HUES48 (cell line): ENCODE results near the gene SELENOI.

Experiments
- H3K27ac ChIP-seq: one replicate; pipeline ENCODE4 v1.7.0; 2013; ENCODE audit warnings: low read depth, low read length, inconsistent platforms
- H3K27me3 ChIP-seq: 2 replicates; pipeline ENCODE4 v1.6.1; 2013; ENCODE audit warnings: mild to moderate bottlenecking, low read length; ENCODE audit not compliant: control insufficient read depth, insufficient read depth
- H3K36me3 ChIP-seq: 2 replicates; pipeline ENCODE4 v1.6.1; 2013; ENCODE audit warnings: low read length; ENCODE audit not compliant: control insufficient read depth, insufficient read depth
- H3K4me1 ChIP-seq: 2 replicates; pipeline ENCODE4 v1.6.1; 2013; ENCODE audit warnings: mild to moderate bottlenecking, low read length; ENCODE audit not compliant: control insufficient read depth, insufficient read depth
- H3K4me3 ChIP-seq: 2 replicates; pipeline ENCODE4 v1.5.1; 2013; ENCODE audit warnings: mild to moderate bottlenecking, low read depth, low read length
- H3K9ac ChIP-seq: 2 replicates; pipeline ENCODE4 v1.6.1; 2013; ENCODE audit warnings: mild to moderate bottlenecking, low read depth, low read length, moderate library complexity
- H3K9me3 ChIP-seq: 2 replicates; pipeline ENCODE4 v1.6.1; 2013; ENCODE audit warnings: low read length; ENCODE audit not compliant: control insufficient read depth, insufficient read depth

Gene SELENOI

DNA sequence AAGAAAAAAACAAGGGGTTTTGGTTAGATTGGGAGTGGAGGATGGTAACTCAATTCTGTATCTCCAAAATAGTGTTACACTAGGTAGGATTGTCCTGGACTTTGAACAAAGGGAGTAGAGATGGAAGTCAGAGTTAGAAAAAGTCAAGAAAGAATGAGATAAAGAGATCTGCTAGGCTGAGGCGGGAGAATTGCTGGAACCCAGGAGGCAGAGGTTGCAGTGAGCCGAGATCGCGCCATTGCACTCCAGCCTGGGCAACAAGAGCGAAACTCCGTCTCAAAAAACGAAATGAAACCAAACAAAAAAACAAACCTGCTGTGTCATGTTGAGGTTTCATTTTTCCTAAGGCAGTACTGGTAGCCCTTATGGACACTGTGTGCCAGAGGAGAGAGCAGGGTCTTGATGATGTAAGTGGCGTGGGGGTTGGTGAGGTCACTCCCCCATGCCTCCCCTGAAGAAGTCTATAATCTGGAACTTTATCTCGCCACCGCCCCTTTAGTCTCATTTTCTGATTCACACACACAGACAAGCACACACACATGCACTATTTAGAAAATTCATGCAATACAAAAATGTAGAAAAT, 66.2 kb downstream of the SELENOI start:
- no peaks in the 10 kb centered on the region for H3K27me3 ChIP-seq
- H3K4me3 ChIP-seq: no peak overlapping the region
- no peak overlapping the region for H3K9ac ChIP-seq
- no peaks in the 10 kb centered on the region for H3K9me3 ChIP-seq
- H3K36me3 ChIP-seq: no peaks in the 10 kb centered on the region
- H3K27ac ChIP-seq: no peak overlapping the region
- no peaks in the 10 kb centered on the region for H3K4me1 ChIP-seq

DNA sequence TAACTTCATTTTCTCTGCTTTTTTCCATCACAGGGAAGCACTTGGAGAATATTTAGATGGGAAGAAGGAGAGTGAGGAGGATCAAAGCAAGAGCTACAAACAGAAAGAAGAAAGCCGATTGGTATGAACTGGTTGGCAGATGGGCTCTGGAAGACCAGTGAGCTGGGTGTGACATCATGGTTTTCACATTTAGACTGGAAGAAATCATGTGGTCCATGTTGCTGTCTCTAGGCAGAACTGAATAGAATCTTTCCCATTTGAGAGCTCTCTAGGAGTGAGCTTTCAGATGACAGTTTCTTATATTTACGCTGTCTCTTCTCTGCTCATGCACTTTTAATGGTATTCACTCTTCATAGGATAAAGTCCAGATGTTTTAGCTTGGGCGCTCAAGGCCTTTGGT, 68.4 kb downstream of the SELENOI start:
- H3K4me1 ChIP-seq: no peaks in the 10 kb centered on the region
- no peaks in the 10 kb centered on the region for H3K9me3 ChIP-seq
- H3K9ac ChIP-seq: no peak overlapping the region
- no peak overlapping the region for H3K4me3 ChIP-seq
- H3K27ac ChIP-seq: no peak overlapping the region
- no peaks in the 10 kb centered on the region for H3K27me3 ChIP-seq
- H3K36me3 ChIP-seq: no peaks in the 10 kb centered on the region

DNA sequence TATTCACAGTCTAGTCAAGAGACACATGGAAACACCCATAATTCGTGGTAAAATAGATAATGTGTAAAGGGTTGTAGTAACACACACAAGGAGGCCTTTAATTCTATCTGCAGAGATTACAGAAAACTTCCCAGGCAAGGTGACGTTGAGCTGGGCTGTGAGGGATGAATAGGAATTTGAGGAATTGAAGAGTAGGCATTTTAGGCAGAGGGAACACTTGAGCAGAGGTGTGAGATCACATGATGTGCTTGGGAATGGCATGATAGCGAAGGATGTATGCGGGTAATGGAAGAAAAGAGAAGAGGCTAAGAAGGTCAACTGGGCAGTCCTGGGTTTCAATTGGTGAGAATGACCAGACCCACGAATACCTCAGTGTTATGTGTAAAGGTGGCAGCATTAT, 76.0 kb downstream of the SELENOI start:
- Histone ChIP-seq H3K27me3 (no peaks in the 10 kb centered on the region), H3K36me3 (no peaks in the 10 kb centered on the region), H3K4me1 (peaks cover 7% of the 10 kb centered on the region; the same call in 1 of the 2 replicates), H3K9ac (no peak overlapping the region), H3K9me3 (no peaks in the 10 kb centered on the region), H3K4me3 (no peak overlapping the region), H3K27ac (no peak overlapping the region)

DNA sequence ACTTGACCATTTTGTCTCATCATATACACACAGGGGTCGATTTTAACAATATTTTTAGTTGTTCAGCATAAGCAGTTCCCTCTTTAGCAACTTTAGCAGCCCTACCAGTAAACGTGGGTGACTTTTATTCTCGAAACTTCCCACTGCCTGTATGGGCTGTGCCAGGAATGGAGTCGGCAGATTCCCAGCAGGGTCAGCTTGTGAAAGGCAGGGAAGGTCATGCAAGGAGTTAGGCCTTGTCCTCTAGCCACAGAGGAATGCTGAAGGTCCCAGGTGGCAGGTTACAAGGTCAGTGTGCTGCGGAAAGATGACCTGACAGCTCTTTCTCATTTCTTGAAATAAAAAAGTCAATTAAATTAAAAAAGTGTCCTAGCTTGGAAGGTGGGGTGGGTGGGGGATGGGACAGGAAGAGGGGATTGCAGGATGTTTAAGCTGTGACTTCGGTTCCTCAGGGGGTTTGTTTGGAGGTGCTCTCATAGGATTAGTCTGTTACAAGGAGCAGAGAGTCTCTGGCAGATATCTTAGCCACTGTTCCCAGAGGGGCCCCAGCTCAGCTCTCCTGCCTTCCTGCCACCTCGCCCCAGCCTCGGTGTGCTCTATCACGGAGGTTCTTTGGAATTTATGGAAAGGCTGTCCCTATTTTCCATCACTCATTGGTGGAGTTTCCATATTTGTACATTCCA, 77.1 kb downstream of the SELENOI start:
- H3K36me3 ChIP-seq: no peaks in the 10 kb centered on the region
- H3K9ac ChIP-seq: no peak overlapping the region
- no peak overlapping the region for H3K4me3 ChIP-seq
- no peaks in the 10 kb centered on the region for H3K9me3 ChIP-seq
- H3K27me3 ChIP-seq: no peaks in the 10 kb centered on the region
- H3K4me1 ChIP-seq: peaks cover 7% of the 10 kb centered on the region; the same call in 1 of the 2 replicates
- H3K27ac ChIP-seq: peak overlapping the region; percentile 40

DNA sequence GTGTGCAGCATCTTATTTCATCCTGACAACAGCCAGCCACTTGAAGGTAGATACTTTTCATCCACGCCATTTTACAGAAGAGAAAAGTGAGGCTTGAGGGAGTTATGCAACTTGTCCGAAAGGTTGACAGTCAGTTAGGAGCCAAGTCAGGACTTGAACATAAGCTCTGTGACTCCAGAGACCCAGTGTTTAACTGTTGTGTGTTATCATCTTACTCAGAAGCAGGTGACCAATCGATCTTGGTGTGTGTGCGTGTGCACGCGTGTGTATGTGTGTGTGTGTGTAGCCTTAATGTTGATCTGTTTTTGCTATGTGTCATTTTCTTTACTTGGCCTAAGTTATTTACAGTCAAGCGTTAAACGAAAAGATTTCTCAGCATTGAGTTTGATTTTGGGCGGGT, 77.8 kb downstream of the SELENOI start:
- no peak overlapping the region for H3K27ac ChIP-seq
- H3K4me1 ChIP-seq: peaks cover 7% of the 10 kb centered on the region; the same call in 1 of the 2 replicates
- H3K36me3 ChIP-seq: no peaks in the 10 kb centered on the region
- H3K4me3 ChIP-seq: no peak overlapping the region
- no peak overlapping the region for H3K9ac ChIP-seq
- no peaks in the 10 kb centered on the region for H3K9me3 ChIP-seq
- no peaks in the 10 kb centered on the region for H3K27me3 ChIP-seq

DNA sequence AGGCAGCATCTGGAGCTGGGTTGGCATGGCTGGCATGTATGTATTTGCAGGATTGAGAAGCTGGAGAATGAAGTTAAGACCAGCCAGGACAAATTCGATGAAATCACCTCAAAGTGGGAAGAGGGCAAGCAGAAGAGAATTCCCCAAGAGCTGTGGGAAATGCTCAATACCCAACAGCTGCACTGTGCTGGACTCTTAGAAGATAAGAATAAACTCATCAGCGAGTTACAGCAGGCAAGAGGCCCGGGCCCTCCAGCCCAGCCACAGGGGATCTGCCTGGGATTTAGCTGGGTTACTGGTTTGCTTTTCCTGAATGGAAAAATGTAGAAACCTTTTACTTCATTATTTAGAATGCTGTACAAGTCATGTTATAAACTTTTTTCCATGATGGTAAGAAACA, 78.3 kb downstream of the SELENOI start:
- Histone ChIP-seq H3K9ac (no peak overlapping the region), H3K4me1 (peaks cover 7% of the 10 kb centered on the region; the same call in 1 of the 2 replicates), H3K27ac (no peak overlapping the region), H3K9me3 (no peaks in the 10 kb centered on the region), H3K4me3 (no peak overlapping the region), H3K36me3 (no peaks in the 10 kb centered on the region), H3K27me3 (no peaks in the 10 kb centered on the region)

DNA sequence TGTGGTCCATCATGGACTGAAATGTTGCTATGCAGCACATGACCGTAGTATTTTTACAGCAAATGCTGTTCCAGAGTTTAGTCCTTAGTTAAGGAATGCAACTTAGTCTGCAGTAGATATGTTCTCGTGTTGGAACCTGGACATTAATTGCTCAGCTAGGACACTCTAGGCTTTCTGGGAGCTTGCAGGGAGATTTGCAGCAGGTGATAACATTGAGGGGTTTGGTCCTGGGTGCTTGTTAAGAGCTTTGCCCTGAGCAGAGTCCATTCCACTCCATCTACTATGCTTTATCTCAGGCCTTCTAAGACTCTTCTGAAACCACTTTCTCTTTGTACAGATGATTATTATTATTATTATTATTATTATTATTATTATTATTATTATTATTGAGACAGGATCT, 82.9 kb downstream of the SELENOI start:
- H3K27ac ChIP-seq: no peak overlapping the region
- H3K4me1 ChIP-seq: no peaks in the 10 kb centered on the region
- no peak overlapping the region for H3K4me3 ChIP-seq
- H3K9ac ChIP-seq: no peak overlapping the region
- H3K9me3 ChIP-seq: no peaks in the 10 kb centered on the region
- no peaks in the 10 kb centered on the region for H3K27me3 ChIP-seq
- H3K36me3 ChIP-seq: no peaks in the 10 kb centered on the region

DNA sequence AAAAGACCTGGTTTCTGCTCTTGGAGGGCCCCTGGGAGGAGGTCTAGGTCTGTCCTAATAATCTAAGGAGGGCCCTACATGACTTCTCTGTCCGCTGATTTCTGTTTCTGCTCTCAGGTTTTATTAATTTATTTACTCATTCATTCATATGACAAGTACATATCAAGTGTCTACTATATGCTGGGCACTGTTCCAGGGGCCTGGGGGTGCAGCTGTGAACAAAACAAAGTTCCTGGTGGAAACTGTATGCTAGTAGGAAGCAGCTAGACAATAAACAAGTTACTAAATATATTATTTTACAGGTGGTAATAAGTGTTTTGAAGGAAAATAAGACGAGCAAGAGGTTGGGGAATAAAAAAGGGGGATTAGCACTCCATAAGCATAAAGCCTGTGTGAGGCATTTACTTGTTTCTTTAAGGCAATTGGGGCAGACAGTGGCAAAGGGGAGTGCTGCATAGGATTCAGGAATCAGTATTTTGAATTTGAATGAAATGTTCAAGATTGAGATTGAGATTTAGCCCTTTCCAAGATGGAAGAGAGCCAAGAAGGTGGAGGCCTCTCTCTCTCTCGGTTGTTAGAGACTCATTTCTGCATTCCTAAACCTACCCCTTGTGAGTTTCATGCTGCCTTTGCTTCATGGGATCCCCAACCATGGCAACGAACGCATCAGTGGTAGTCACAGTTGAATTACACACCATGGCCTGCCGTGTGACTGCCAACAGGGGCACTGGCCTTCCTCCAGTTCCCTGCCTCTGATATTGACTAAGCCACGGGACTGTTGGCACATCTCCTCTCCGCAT, 84.0 kb downstream of the SELENOI start:
- Histone ChIP-seq H3K4me3 (no peak overlapping the region), H3K4me1 (no peaks in the 10 kb centered on the region), H3K36me3 (no peaks in the 10 kb centered on the region), H3K9ac (no peak overlapping the region), H3K27me3 (no peaks in the 10 kb centered on the region), H3K9me3 (no peaks in the 10 kb centered on the region), H3K27ac (no peak overlapping the region)

DNA sequence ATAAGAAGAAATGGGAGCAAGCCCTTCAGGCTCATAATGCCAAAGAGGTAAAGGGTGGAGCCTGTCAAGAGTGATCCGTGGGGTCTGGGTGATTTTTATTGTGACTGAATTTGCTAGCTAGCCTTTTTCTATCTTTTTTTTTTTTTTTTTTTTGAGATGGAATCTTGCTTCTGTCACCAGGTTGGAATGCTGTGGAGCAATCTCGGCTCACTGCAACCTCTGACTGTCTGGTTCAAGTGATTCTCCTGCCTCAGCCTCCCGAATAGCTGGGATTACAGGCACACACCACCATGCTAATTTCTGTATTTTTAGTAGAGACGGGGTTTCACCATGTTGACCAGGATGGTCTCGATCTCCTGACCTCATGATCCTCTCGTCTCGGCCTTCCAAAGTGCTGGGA, 84.9 kb downstream of the SELENOI start:
- Histone ChIP-seq H3K9ac (no peak overlapping the region), H3K4me1 (no peaks in the 10 kb centered on the region), H3K4me3 (no peak overlapping the region), H3K27ac (no peak overlapping the region), H3K9me3 (no peaks in the 10 kb centered on the region), H3K36me3 (no peaks in the 10 kb centered on the region), H3K27me3 (no peaks in the 10 kb centered on the region)

DNA sequence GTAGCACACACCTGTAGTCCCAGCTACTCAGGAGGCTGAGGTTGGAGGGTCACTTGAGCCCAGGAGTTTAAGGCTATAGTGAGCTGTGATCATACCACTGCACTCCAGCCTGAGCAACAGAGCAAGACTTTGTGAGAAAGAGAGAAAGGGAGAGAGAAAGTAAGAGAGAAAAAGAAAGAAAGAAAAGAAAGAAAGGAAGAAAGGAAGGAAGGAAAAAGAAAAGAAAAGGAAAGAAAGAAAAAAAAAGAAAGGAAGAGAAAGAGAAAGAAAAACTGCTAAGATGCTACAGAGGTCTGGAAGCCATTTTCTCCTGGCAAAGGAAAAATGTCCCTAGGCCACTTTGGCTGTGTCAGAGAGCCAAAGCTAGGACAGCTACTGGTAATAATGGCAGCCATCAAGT, 86.4 kb downstream of the SELENOI start:
- no peaks in the 10 kb centered on the region for H3K36me3 ChIP-seq
- H3K4me1 ChIP-seq: no peaks in the 10 kb centered on the region
- H3K4me3 ChIP-seq: no peak overlapping the region
- no peaks in the 10 kb centered on the region for H3K9me3 ChIP-seq
- no peak overlapping the region for H3K9ac ChIP-seq
- no peaks in the 10 kb centered on the region for H3K27me3 ChIP-seq
- H3K27ac ChIP-seq: no peak overlapping the region

DNA sequence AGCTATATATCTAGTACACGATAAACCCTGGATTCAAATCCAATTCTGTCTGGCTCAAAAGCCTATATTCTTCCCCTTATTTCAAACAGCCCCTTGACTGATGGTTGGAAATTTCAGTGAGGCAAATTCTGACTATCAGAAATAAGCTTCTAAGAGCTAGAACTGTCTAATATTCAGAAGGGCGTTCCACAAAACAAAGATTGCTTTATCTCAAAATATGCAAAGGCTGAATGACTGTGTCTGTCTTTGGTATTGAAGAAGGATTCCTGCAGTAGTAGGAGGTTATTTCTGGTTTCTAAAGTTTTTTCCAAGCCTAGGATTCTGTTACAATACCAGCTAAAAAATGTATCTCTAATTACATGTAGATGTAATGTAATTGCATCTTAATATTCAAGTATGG, 86.9 kb downstream of the SELENOI start:
- H3K4me1 ChIP-seq: no peaks in the 10 kb centered on the region
- H3K27ac ChIP-seq: no peak overlapping the region
- no peaks in the 10 kb centered on the region for H3K9me3 ChIP-seq
- no peak overlapping the region for H3K4me3 ChIP-seq
- no peaks in the 10 kb centered on the region for H3K27me3 ChIP-seq
- no peak overlapping the region for H3K9ac ChIP-seq
- H3K36me3 ChIP-seq: no peaks in the 10 kb centered on the region
